GM12865 (cell line): ENCODE results near the gene NDST4.

ENCODE experiments used
- DNase-seq: peaks from one replicate; pipeline ENCODE4 v3.0.0; 2010; ENCODE audit warnings: low read depth
- H3K4me3 ChIP-seq: 2 replicates; pipeline ENCODE4 v1.5.1; 2011; ENCODE audit warnings: mild to moderate bottlenecking, low read depth, low read length, control low read depth
- TF ChIP-seq, protein P1 (sequence below): IDR thresholded peaks from 2 replicates; pipeline ENCODE4 v1.5.1; 2011; ENCODE audit warnings: low read length, control low read depth, low read depth, inconsistent platforms; ENCODE audit not compliant: insufficient read depth; ENCODE audit errors: missing control alignments

NDST4 gene

DNA sequence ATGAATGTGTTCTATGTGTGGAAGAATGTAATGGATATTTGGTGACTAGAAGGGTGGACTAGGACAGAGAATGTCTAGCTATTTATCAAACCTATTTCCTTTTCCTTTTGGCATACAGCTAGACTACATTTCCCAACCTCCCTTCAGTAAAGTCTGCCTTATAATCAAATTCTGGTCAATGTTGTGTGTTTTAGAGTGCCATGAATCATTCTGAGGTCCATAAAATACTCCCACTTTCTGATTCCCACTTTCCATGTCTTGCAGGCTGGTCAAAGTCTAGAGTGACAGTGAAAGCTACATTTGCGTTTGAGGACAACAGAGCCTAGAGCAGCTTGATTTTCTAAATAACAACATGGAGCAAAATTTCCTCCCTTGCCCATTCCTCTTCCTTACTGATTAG lies 297.7 kb downstream of the NDST4 start:
- no peak for DNase-seq
- TF ChIP-seq, protein P1, sequence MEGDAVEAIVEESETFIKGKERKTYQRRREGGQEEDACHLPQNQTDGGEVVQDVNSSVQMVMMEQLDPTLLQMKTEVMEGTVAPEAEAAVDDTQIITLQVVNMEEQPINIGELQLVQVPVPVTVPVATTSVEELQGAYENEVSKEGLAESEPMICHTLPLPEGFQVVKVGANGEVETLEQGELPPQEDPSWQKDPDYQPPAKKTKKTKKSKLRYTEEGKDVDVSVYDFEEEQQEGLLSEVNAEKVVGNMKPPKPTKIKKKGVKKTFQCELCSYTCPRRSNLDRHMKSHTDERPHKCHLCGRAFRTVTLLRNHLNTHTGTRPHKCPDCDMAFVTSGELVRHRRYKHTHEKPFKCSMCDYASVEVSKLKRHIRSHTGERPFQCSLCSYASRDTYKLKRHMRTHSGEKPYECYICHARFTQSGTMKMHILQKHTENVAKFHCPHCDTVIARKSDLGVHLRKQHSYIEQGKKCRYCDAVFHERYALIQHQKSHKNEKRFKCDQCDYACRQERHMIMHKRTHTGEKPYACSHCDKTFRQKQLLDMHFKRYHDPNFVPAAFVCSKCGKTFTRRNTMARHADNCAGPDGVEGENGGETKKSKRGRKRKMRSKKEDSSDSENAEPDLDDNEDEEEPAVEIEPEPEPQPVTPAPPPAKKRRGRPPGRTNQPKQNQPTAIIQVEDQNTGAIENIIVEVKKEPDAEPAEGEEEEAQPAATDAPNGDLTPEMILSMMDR, result no peak
- H3K4me3 ChIP-seq, result no peak overlapping the region

DNA sequence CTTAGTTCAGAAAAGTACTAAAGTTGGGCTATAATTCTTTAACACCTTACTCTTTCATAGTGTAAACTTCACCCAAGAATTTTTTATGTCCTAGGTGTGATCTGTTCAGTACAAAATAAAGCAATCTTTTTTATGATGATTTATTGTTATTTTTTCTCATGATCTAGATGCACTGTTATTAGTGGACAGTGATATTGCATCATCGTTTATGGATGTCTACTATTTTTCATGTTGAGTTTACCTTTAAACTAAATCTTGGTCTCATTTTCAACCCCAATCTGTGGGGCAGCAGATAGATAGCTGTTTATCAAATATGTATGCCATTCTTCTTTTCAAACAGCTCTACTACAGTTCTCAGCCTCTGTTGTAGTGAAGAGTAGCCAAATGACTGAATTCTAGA lies 299.5 kb downstream of the NDST4 start:
- DNase-seq, result no peak
- no peak overlapping the region for H3K4me3 ChIP-seq
- TF ChIP-seq, protein P1, result no peak

DNA sequence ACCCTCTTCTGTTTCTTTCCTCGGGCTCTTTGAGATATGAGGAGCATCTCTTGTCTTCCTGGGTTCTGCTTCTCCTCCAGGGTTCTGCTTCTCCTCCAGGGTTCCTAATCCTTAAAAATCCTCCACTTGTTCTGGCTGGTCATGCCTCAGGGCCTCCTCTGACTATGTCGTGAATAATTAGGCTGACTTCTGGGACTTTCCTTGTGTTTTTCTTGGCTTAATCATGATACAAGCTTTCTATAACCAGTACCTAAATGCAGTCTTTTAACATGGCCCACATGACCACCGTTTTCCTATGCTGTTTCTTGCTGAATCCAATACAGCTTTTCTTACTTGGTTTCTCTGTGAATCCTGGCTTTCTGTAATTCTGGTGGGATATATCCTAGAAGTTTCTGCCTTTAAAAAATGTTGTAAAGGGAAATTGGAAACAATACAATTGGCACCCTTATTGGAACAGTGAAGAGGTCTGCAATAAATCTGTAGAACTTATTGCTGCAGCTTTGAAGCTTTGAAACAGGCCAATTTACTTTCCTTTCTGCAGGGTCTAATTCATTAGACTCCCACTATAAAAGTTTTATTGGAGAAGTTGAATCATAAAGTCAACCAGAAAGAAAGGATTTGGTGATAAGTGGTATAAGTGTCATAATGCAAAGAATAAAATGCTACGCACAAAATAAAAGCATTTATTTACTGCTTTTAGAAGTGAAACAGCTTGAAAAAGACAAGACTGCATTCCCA lies 301.7 kb downstream of the NDST4 start:
- no peak overlapping the region for H3K4me3 ChIP-seq
- DNase-seq, result no peak
- TF ChIP-seq, protein P1, result no peak

DNA sequence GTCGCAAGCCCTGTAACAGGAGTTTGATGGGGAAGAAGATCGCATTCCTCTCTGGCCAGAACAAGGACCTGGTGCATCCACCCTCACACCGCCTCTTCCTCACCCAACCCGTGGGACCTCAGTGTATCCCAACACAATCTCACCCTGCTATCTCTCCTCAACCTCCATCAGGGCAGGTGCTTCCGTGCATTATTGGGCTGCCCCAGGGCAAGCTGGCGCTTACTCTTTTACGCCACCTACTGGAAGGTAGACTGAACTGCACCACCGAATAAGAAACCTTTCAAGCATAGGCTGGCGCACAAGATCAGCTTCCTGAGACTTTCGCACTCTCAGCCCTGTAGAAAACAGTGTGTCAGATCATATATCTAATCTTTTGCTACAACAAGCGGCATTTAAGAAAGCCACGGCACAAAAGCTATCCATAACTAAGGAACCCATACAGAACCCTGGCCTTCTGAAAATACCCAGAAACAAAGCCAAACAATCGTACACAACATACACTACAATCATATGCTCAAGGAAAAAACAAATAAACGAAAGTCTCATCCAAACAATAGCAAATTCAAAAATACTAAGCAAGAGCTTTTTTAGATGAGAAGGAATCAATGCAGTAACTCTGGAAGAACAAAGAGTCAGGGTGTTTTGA lies 305.5 kb downstream of the NDST4 start:
- DNase-seq, result peak; percentile 65
- H3K4me3 ChIP-seq, result no peak overlapping the region
- TF ChIP-seq, protein P1, result peak; percentile 92

DNA sequence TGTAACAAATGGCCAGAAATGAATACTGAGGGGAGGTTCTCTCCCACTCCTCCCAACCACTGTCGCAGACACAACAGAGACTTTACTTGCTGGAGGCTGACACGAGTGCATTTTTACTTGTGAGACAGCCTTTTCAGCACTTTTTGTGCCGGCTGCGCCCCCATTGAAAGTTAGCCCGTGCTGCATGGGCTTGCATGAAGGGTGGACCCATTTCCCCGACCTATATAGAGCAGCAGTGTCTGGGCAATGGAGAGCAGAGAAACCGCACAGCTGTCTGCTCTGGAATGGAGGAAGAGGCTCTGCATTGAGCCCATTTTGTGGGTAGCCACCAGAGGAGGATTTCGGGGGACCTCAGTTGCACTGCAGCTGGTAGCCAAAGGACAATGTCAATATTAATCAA lies 306.1 kb downstream of the NDST4 start:
- peak; percentile 1 for DNase-seq
- TF ChIP-seq, protein P1, result no peak
- H3K4me3 ChIP-seq, result no peak overlapping the region

DNA sequence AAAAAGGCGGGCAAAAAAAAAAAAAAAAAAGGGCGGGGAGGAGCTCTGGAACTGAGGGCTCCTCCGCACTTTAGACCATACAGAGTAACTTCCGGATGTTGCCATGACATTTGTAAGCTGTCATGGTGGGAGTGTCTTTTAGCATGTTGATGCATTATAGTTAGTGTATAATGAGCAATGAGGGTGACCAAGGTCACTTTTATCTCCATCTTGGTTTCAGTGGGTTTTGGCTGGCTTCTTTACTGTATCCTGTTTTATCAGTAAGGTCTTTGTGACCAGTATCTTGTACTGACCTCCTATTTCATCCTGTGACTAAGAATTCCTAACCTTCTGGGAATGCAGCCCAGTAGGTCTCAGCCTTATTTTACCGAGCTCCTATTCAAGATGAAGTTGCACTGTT lies 321.4 kb downstream of the NDST4 start:
- H3K4me3 ChIP-seq, result no peak overlapping the region
- TF ChIP-seq, protein P1, result no peak

More for the DNA sequence above, 321.4 kb downstream of the NDST4 start:
- no peak for DNase-seq
